ENCODE results near the gene RACK1.
"Not testable (repeated sequence)": the region's sequence is repeated elsewhere in the genome, so short reads cannot be mapped to it uniquely, and the experiment has no call there.

The RACK1 gene

DNA sequence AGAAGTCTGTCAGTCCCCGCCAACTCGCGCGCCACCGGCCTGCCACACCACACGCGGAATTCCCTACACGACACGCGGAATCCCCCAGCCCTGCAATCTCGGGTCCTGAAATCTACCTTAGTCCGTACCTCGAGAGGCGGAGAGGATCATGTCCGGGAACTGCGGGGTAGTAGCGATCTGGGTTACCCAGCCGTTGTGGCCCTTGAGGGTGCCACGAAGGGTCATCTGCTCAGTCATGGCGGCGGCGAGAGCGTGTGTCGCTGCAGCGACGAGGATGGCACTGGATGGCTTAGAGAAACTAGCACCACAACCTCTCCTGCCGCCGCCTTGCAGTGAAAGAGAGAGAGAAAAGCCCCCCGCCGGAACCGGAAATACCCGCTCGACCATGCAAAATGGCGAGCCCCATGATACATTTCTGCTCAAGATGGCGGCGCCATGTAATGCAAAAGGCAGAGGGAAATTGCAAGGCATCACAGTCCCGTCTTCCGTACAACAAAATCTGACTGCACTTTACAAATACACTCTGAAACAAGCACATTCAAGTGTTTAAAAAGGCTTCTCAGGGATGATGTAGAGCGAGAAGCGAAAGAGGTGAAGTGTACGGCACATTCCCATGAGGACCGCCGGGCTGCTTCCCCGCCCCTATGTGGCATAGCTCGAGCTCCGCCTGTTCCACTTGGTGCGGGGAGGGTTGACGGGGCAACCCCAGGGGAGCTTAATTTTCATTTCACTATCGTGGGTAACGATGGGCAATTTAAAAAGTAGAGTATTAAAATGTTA, at the start of gene RACK1:
RACK1 (minus strand) TSS at position 343 of the 780 bp plus-strand sequence; CDS start at position 237, 106 bp downstream.
- DNase-seq: peak; percentile 87

DNA sequence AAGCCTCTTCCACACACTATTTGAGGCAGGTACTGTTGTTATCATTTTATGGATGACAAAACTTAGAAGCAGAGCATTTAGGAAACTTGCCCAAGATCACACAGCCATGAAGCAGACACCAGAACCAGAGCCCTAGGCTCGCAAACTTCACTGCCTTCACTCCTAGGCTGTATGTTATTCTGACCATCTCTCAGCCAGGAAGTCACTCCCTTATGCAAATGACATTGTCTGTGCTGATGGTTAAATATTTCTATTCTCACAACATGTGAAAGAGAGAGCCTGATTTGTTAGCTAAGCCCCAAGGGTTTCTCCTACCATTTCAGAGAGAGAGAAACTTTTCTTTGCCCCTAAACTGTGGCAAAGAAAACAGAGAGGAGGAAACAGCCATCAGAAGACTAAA, 43.6 kb upstream of the RACK1 start:
- DNase-seq: not testable (repeated sequence)

DNA sequence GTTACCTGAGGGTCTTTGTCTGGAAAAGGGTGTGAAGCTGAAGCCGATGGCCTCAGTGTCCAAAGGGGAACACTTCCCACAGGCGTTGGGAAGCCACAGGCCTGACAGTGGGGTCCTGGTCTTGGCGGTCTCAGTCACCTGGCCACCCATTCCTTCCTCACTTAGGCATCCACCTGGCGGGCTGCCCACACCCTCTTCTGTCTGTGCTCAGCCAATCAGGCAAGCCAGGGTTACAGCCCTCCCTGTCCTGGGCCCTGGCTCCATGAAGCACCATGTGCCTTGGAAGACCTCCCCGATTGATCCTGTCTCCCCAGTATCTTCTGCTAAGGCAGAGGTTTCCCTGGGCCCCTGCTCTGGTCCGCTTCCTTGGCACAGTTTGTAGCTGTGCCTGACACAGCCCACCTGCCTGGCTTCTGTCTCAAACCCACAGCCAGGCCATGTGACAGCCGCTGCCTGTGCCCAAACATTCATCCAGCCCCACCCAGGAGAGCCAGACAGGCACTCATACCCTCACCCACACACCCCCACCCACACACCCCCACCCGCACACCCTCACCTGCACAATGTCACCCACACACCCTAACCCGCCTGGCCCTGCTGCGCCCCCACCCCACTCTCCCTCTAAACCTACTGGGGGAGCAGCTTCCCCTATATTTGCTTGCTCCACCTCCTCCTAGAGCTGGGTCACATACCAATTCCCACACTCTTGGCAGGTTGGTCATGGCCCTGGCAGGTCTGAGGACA, 42.4 kb upstream of the RACK1 start:
- DNase-seq: not testable (repeated sequence)

DNA sequence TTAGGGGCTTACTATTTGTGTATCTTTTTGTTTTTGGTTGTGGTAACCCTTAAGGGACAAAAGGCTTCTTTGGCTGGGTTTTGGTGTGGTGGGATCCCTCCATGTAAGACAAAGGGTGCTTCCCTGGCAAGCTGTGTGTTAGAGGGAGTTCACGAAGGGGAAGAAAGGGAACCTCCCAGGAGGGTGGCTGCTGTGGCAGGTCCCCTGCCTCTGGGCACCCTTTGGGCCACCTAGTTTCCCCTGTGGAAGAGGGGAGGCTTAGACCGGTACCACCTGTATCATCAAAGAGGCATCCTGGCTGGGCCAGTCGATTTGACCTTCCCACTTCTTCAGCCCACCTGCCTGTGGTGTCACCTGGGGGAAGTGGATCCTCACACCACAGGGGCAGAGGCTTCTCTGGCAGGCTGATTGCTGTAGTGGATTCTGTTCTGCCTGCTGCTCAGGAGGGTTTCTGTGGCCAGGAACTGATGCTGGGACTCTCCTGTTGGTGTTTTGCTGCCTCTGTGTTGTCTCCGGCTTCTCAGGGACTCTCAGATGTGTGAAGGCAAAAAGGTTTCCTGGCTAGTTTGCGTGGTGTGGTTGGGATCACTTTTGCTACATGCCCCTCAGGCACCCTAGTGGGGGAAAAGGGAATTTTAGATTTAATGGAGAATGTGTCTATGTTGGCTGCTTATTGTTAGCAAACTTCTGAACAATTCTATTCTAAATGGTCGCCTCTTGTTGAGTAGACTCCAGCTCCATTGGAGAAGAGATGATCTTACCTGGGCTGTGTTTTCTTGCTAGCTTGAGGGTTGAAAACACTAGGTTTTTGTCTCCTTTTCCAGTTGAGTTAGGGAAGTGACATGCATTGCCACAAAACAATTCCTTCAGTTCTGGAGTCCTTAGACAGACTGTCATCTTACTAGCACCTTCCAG, 40.4 kb upstream of the RACK1 start:
- not testable (repeated sequence) for DNase-seq

DNA sequence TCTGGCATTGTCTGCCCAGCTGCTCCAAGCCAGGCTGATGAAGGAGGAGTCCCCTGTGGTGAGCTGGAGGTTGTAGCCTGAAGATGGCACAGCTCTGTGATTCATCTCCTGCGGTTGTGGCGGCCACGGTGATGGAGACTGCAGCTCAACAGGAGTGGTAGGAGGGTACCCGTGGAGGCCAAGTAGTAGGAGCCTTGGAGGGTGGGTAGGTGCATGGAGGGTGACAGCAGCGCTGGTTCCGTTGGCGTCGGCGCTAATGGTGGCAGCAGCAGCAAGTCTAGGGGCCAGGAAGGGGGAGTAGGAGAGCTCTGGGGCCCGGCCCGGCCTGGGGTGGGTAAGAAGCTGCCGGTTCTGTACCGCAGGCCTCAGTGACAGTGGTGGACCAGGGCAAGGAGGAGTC, 39.6 kb upstream of the RACK1 start:
- no peak for DNase-seq

DNA sequence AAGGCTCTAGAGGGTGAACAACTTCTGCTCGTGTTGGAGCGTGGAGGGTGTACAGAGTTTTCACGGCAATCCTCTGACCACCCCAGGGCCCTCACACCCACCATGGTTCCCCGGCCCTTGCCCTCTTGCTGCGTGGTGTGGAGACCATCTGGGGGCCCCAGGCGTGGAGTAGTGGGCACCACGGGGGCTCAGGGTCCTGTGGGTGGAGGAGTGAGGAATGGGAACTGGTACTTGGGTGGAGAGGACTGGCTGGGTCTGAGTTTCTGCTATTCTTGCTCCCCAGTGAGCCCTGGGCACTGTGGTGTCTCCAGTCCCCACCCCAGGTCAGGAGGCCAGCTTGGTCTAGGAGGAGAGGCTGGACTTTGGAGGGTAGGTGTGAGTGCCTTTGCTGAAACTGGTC, 39.2 kb upstream of the RACK1 start:
- no peak for DNase-seq

DNA sequence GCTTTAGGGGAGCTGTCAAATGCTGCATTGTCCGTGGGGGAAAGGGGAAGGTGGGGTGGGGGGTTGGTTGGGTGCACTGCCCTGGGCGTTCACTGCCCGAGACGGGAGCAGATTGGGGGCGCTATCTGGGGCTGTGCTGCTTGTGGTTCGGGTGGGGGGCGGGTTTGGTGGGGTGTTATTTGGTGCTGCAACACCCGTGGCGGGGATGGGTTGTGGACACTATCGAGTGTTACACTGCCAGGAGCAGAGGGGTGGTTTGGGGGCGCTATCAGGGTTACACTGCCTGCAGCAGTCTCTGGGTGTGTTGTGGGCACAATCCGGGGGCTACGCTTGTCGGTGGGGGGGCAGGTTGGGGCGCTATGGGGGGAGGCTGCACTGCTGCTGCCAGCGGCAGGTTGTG, 38.7 kb upstream of the RACK1 start:
- not testable (repeated sequence) for DNase-seq

DNA sequence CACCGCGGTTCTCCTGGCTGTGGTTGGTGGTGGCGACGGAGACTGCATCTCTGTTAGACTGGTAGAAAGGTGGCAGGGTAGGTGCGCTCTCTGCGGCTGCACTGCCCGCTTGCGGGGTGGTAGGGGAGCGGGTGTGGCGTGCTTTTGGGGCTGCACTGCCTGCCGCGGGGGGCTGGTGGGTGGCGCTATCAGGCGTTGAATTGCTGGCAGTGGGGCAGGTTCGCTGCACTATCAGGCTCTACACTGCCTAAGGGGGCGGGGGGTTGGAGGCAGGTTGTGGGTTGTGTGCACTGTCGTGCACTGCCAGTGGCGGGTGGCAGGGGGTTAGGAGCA, 38.2 kb upstream of the RACK1 start:
- DNase-seq: no peak

DNA sequence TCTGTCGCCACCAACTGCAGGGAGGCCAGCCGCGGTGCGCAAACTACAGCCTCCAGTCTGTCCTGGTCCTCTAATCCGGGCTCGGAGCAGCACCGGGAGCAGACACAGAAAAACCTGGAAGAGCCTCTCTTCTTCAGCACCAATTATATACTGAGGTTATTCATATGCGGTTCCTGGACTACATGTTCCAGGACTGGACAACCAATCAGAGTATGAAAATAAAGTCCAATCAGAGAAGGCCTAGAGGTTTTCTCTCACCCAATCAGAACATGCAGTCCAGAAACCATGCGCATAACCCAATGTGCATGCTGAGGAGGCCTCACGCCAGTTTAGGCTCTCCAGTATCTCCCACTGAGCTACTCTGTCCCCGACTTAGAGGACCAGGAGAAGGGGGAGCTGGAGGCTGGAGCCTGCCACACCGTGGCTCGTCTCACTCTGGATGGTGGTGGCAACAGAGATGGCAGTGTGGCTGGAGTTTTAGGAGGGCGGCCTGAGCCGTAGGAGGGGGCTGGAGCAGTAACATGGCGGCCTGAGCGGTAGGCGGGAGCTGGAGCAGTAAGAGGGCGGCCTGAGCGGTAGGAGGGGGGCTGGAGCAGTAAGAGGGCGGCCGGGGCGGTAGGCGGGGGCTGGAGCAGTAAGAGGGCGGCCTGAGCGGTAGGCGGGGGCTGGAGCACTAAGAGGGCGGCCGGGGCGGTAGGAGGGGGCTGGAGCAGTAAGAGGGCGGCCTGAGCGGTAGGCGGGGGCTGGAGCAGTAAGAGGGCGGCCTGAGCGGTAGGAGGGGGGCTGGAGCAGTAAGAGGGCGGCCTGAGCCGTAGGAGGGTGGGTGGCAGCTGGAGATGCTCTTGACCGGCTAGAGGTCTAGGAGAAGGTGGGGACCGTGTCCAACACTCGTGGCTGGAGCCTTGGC, 37.6 kb upstream of the RACK1 start:
- DNase-seq: no peak

DNA sequence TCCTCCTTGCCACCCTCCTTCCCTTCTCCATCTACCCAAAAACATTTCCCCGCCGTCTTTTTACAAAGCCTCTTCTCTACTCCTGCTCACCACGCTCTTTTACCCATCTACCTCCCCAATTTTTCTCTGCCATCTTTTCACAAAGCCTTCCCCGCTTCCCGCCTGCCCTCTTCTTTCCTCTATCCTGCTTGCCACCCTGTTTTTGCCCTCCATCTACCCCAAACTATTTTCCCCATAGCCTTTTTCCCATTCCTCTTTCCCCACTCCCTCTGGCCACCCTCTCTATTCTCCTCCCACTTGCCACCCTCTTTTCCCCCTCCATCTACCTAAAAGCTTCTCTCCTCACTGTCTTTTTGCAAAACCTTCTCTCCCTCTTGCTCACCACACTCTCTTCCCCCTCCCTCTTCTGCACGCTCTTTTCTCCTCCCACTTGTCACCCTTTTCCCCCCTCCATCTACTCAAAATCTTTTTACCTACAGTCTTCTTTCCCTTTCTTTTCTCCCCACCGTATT, 36.6 kb upstream of the RACK1 start:
- DNase-seq: no peak

DNA sequence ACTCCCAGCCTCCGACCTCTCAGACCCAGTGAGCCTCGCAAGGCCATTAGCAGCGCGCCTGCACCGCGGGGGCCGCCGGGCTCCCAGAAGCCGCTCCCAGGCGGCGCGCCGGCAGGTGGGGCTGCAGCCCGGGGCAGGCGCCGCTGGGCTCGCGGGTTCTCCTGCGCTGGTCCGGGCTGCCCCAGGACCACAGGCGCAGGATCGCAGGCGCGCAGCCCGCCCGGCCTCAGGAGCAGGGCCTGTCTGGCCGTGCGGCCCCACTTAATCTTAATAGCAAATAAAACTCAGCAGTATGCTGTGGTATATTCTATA, 29.7 kb upstream of the RACK1 start:
- DNase-seq: not testable (repeated sequence)

DNA sequence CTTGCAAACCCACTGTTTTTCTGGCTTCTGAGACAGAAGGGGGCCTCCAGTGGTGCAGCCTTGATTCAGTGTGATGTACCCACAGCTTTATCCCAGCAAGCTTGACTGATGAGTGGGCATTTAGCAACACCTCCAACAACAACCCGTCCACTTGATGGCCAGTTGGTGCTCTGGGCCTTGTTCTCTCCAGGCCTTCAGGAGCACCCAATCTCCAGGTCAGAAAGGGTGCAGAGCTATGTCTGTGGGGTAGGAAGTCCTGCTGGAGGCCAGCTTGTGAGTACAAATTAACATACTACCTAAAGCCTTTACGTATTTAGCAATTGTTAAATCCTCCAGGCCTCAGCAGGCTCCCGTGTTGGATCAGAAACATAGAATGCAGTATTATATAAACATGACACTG, 27.4 kb upstream of the RACK1 start:
- no peak for DNase-seq

DNA sequence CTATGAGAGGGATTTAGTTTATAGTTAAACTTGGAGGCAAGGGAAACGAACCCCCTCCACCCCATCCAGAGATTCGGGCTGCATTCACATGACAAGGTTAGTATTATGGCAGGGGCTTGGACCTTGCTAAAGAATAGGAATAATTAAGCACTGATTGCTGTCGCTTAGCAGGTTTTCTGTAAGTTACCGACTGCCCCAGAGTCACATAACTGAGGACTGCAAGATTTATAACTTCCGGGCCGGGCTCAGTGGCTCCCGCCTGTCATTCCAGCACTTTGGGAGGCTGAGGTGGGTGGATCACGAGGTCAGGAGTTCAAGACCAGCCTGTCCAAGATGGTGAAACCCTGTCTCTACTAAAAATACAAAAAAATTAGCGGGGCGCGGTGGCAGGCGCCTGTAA, 24.2 kb upstream of the RACK1 start:
- DNase-seq: not testable (repeated sequence)

DNA sequence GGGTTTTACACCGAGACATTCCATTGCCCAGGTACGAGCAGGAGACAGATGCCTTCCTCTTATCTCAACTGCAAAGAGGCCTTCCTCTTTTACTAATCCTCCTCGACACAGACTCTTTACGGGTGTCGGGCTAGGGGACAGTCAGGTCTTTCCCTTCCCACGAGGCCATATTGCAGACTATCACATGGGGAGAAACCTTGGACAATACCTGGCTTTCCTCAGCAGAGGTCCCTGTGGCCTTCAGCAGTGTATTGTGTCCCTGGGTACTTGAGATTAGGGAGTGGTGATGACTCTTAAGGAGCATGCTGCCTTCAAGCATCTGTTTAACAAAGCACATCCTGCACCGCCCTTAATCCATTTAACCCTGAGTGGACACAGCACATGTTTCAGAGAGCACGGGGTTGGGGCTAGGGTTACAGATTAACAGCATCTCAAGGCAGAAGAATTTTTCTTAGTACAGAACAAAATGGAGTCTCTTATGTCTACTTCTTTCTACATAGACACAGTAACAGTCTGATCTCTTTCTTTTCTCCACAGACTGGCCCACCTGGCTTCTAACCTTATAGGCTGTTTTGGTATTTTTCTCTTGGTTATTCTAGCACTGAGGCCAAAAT, 23.7 kb upstream of the RACK1 start:
- DNase-seq: not testable (repeated sequence)

DNA sequence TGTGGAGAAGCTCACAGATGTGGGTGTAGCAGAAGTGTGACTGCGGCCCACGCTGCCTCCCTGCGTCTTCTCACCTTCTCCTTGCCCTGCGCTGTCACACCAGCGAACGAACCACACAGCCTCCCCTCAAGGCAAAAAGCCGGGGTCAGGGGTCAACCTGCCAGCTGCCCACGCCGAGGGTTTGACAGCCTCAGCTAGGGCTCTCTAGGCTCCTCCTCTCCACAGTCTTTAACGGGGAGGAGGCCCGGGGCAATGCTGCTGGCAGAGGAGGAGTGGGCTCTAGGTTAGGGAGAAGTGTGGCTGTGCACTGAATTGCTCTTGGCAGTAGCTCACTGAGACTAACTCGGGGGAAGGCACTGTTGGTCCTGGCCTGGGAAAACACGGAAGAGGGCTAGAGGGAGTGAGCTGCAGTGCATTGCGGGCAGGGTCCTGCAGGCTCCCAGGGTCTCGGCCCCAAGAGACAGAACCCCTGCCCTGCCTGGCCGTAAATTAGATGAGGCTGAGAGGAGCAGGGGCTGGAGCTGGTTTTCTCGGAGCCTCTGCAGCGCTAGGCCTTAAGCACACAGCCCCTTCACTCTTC, 21.5 kb upstream of the RACK1 start:
- DNase-seq: no peak

DNA sequence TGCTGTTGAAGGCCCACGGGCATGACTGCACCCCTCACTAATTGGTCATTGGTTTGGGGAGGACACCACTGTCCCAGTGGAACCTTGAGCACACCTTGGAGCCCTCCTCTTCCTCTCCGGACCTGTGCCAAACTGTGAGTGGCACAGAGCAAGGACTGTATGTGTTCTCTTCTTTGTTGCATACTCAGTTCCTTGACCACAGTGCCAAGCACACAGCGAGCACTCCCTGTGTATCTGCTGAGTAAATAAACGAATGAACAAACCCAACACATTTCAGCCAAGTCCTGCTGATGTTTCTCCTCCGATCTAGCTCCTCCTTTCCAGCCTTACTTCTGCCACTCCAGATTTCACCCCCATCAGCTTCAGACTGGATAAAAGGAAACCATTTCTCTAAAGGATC, 19.9 kb upstream of the RACK1 start:
- no peak for DNase-seq

DNA sequence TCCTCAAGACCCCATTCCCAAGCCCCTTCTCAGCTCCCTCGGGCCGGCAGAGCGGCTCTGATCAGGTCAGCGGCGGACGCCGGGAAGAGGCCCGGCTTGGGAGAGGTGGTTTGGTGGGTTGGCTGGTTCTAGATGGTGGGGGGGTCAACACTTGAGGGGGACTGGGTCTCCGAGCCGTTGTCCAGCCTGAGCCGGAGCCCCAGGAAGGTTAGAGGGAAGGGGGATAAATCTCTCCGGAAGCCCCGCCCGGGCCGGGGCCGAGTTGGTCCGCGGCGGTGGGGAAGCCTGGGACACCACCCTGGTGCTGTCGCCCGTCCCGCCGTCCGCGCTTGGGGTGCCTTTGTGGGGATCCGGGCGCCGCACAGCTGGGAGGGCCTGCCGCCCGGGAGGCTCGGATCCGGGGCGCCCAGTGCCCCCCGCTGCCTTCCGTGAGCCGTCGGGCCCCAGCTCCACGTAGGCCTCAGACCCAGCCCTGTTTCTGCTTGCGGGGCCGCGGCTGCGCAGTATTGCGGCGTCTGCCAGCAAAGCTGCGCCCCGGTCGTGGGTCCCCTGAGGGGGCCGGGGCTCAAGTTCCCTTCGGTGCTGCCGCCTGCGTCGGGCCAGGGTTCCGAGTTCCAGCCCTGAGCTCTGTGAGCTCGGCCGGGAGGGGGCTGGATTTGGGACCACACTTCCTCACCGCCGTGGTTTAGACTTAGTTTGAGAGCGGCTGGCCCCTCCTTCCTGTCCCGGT, 17.8 kb upstream of the RACK1 start:
- peak; percentile 73 for DNase-seq

DNA sequence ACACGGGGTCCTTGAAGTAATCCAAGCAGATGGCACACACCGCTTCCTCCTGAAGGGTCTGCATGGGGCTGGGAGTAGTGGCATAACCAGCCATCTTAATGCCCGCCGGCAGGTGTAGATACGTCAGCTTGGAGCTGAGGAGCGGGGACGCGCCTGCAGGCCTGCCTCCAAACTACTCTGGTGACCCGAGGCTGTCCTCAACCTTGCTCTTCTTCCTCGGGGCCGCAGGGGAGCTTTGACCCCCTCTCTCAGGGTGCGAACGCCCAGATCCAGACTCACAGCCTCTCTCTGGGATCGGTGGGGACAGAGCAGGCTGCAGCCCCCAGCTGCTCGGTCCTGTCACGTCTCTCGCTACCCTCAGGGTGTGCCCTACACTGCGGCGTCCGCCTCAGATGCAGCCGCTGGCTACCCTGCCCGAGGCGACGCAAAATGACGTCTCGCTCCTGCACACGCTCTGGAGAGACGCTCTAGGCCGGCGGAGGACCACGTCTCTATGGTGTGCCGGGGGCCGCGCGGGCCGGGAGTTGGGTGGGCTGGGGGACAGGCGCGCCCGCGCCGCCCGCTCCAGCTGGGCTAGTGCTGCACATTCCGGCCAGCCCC, 17.1 kb upstream of the RACK1 start, which contains the start of gene TRIM52:
TRIM52 (minus strand) TSS at position 424 of the 600 bp plus-strand sequence; CDS start at position 94, 330 bp downstream.
- DNase-seq: peak; percentile 89

DNA sequence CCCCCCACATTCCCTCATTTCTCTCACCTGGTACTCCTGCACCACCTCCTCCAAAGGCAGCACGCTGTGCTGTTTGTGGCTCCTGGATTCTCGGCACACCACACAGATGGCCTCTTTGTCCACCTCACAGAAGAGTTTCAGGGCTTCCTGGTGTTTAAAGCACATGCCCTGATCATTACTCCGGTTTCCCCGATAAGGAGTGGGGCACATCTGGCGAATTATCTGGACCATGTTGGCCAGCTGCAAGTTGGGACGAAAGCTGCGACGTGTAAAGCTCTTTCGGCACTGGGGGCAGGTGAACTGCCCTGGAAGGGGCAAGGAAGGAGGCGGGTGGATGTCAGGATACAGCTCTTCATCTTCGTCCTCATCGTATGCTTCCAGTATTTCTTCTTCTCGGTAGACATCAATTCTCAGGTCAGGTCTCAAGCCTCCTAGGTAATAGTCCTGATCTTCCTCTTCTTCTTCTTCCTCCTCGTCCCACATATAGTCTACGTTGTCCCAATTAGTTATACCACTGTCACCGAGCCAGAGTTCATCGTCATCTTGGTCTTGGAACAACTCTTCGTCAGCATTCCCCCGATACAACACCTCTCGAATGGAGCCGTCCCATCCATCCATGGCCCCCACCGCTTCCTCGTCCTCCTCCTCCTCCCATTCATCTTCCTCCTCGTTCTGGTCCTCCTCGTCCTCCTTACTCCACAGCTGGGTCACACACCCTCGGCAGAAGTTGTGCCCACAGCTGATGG, 16.4 kb upstream of the RACK1 start:
- no peak for DNase-seq
